ENCODE measurements around the gene FKBP1A.

DNA sequence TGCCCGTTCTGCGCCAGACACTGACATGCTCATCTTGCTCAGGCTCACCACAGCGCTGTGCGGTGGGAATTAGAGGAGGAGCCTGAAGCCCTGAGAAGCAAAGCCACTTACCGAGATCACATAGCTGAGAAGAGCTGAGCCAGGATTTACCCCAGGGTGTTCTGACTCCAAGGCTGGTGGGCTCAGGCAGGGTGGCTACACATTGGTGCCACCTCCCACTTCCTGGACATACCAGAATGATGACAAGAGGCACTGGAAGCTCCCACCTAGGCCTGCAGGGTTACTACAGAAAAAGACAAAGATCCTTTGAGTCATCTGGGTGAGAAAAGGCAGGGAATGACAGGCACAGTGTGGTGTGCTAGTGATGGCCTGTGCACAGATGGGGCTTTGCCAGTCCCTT, 24.4 kb upstream of the FKBP1A start:
- TF ChIP-seq CTCF (IDR thresholded peaks at IDR 0.05): no peak
- TF ChIP-seq POLR2AphosphoS5 (IDR thresholded peaks at IDR 0.05): no peak

All from sigmoid colon (tissue), 4 donors.